Right lung (tissue), 10 donors: Measurements from ENCODE around the gene CEACAM7. TPM values are rescaled to one million over a fixed set of nuclear protein-coding genes. Genes with fewer than 3 reads are reported as not detected.
"Not testable (repeated sequence)": the region's sequence is repeated elsewhere in the genome, so short reads cannot be mapped to it uniquely, and the experiment has no call there.

Experiments
- DNase-seq, 2 donors: peaks; one replicate each; pipeline ENCODE4 v3.0.0-alpha.2; 2013
- long read RNA-seq, 8 donors: transcript quantifications; one replicate each; lab custom pipeline, GENCODE V29; 2026
- polyA plus RNA-seq, 5 donors: library from polyadenylated mRNA; unstranded; fragments of 120-200 nt; gene quantifications; one replicate each; pipeline versions ENCODE4 v1.2.1 to v1.2.3, GENCODE V29; 2013; ENCODE audit warnings: inconsistent platforms in 1 of 5, low replicate concordance in 1 of 5; ENCODE audit not compliant: insufficient read length in 5 of 5, insufficient read depth in 1 of 5

Gene CEACAM7
- polyA plus RNA-seq: under 1 TPM in 4 of 5 donors, not detected in 1; 0.06 to 0.22 (median 0.10) TPM
- long read RNA-seq, donor 1, partial matches to known transcripts: 6 of 6 reads
- long read RNA-seq, donor 1, other reads (novel, unspliced or antisense): 0 of 6 reads
- long read RNA-seq, donor 2: 0 reads
- long read RNA-seq, donor 3: 0 reads
- long read RNA-seq, donor 4, partial matches to known transcripts: 6 of 6 reads
- long read RNA-seq, donor 4, other reads (novel, unspliced or antisense): 0 of 6 reads
- long read RNA-seq, donor 5: 0 reads
- long read RNA-seq, donor 6: 0 reads
- long read RNA-seq, donor 7: 0 reads
- long read RNA-seq, donor 8: 0 reads

DNA sequence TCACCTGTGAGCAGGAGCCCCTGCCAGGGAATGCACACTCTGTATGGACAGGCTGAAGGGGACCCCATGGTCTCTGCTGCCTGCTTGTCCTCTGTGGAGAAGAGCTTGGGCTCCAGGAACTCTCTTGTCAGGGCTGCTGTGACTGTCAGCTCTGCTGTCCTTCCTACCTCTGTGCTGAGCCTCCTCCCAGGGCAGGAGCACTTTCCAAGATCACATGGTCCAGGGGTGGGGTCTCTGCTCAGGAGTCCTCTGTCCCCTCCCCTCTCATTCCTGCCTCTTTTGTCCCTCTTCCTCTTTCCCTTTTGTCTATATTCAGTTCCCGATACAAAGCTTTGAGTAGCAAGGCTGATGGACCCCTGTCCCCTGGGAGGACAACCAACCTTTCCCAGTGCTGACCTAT is at the start of gene CEACAM7:
CEACAM7 (minus strand) TSS at position 173 of the 400 bp plus-strand sequence; CDS start at position 68, 105 bp downstream.
- DNase-seq: no peak

DNA sequence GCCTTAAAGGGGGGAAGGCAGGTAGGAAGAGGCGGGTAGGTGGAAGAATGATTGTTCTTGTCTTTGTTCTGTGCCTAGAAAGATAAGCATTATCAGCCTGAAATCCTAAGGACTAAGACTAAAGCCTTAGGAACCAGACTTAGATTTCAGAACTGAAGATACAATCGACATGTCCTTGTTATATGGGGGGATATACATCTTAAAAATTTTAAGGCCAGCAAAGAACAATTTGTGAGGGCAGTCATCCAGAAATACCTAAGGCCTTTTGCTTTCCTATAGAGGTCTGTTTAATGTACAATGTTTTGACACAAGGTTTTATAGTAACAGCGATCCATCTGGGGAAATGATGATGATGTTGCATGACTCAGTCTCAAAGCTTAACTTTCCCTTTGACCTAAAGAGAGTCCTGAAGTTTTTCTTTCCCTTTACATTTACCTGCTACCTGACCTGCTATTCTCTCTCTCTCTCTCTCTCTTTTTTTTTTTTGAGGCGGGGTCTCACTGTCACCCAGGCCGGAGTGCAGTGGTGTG is 47.1 kb upstream of the CEACAM7 start:
- DNase-seq: no peak

DNA sequence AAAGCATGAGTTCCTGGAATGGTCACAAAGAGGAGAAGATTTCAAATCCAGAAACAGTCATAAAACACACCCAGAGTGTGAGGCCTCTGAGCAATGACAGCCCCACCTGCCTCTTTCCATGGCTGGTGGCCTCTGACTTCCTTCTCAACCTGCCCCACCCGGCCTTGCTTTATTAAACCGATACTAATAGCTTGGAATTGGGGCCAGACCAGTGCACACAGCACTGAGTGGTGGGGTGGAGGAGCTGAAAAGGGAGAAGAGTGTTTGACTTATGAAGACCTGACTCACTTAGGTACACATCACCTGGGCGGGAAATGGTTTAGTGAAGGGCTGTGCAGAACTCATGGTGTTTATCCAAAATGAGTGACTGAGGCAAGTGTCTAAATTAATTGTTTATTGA is 46.5 kb upstream of the CEACAM7 start:
- DNase-seq: no peak

- no peak for DNase-seq
Measured at GRCh38 chr19:41734156-41734555, 46.1 kb upstream of the CEACAM7 start.

GRCh38 chr19:41726493-41726892 is 38.4 kb upstream of the CEACAM7 start:
- no peak for DNase-seq

DNA sequence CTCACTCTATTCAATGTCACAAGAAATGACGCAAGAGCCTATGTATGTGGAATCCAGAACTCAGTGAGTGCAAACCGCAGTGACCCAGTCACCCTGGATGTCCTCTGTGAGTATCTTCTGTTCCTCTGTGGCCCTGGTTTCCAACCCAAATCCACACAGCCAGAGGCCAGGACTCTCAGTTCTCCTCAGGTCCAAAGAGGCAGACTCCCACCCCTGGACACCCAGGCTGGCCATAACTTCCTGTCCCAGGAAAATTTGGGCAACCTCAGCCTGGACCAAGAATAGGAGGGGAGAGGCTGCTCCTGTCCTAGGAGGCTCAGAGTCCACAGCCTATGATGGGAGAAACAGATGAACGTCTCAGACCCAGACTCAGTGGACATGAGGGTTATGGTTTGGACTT is 32.0 kb upstream of the CEACAM7 start:
- no peak for DNase-seq

DNA sequence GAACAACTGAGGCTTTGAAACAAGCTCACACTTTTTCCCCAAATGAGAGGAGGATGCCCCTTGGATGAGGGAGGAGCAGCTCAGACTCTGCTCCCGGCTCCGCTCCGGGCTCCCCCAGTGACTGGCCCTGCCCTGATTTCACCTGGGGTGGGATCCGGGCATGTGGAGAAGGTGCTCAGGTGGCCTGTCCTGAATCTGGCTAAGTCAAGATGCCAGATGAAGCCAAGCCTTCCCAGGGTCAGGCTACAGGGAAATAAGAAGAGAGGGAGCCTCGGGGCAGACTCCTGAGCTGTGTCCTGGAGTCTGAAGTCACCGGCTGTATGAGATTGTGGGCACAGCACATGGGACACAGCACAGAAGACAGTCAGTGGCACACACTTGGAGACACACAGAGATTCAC is 30.7 kb upstream of the CEACAM7 start:
- DNase-seq: no peak

DNA sequence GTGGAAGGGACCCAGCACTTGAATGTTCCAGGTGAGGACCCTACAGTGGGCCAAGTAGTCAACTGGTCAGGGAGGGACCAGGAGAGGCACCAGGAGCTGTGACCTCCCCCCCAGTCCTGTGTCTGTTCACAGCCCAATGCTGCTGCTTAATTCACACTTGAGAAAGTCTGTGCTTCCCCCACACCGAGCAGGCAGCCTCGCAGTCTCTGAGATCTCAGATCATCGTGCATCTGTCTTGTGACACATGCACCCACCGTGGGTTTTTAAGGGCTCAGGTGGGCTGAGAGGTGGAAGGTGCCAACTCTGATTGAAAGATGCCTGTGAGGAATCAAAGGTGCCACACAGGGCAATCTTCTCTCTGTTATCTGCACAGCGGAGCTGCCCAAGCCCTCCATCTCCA is 26.5 kb upstream of the CEACAM7 start:
- no peak for DNase-seq

GRCh38 chr19:41711376-41712261 is 23.5 kb upstream of the CEACAM7 start:
- no peak for DNase-seq

DNA sequence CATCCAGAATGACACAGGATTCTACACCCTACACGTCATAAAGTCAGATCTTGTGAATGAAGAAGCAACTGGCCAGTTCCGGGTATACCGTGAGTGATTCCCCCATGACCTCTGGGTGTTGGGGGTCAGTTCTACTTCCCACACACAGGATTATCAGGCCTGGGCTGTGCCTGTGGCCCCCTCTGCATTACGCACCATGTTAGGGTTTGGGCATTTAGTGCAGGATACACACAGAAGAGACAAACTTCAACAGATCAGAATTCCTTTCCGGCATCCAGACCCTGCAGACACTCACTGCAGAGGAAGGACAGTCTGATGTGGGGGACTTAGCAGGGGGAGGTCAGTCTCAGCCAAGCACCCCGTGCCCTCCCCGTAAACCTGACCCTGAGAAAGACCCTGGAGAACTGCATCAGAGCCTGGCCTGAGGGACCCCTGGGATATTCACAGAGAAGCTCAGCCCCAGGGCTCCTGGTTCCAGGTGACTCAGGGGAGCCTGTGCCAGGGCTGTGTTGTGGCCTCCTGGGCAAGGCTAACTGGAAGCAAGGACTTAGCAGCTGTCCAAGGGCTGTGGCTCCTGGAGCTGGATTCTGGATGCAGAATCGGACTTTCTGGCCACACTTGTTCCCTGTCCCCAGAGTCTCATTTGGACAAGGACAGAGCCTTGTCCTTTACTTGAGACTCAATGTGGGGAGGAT is 22.0 kb upstream of the CEACAM7 start:
- no peak for DNase-seq

GRCh38 chr19:41709516-41709915 is 21.4 kb upstream of the CEACAM7 start:
- not testable (repeated sequence) for DNase-seq

- no peak for DNase-seq
Measured at GRCh38 chr19:41708481-41708880, 20.4 kb upstream of the CEACAM7 start, which contains the start of gene CEACAM5. TSS of gene CEACAM5 (plus strand) at chr19:41708626. CDS start at chr19:41708732, 106 bp downstream.

GRCh38 chr19:41707871-41708371 is 19.9 kb upstream of the CEACAM7 start:
- DNase-seq: no peak

GRCh38 chr19:41707502-41707812 is 19.4 kb upstream of the CEACAM7 start:
- no peak for DNase-seq

- DNase-seq: peak; percentile 9 to 13
Measured at GRCh38 chr19:41706741-41707501, 18.9 kb upstream of the CEACAM7 start.

DNA sequence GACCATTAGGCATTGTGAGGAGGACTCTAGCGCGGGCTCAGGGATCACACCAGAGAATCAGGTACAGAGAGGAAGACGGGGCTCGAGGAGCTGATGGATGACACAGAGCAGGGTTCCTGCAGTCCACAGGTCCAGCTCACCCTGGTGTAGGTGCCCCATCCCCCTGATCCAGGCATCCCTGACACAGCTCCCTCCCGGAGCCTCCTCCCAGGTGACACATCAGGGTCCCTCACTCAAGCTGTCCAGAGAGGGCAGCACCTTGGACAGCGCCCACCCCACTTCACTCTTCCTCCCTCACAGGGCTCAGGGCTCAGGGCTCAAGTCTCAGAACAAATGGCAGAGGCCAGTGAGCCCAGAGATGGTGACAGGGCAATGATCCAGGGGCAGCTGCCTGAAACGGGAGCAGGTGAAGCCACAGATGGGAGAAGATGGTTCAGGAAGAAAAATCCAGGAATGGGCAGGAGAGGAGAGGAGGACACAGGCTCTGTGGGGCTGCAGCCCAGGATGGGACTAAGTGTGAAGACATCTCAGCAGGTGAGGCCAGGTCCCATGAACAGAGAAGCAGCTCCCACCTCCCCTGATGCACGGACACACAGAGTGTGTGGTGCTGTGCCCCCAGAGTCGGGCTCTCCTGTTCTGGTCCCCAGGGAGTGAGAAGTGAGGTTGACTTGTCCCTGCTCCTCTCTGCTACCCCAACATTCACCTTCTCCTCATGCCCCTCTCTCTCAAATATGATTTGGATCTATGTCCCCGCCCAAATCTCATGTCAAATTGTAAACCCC is 17.5 kb upstream of the CEACAM7 start:
- peak; percentile 19 to 26 for DNase-seq

- DNase-seq: no peak
Measured at GRCh38 chr19:41703602-41704293, 15.7 kb upstream of the CEACAM7 start.

GRCh38 chr19:41702171-41702651 is 14.1 kb upstream of the CEACAM7 start:
- no peak for DNase-seq

DNA sequence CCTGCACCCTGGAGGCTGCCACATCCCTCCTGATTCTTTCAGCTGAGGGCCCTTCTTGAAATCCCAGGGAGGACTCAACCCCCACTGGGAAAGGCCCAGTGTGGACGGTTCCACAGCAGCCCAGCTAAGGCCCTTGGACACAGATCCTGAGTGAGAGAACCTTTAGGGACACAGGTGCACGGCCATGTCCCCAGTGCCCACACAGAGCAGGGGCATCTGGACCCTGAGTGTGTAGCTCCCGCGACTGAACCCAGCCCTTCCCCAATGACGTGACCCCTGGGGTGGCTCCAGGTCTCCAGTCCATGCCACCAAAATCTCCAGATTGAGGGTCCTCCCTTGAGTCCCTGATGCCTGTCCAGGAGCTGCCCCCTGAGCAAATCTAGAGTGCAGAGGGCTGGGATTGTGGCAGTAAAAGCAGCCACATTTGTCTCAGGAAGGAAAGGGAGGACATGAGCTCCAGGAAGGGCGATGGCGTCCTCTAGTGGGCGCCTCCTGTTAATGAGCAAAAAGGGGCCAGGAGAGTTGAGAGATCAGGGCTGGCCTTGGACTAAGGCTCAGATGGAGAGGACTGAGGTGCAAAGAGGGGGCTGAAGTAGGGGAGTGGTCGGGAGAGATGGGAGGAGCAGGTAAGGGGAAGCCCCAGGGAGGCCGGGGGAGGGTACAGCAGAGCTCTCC is 13.5 kb upstream of the CEACAM7 start:
- no peak for DNase-seq
